Heart left ventricle (tissue), 16 donors: ENCODE measurements around the gene XRN2. TPM values are rescaled to one million over a fixed set of nuclear protein-coding genes. Genes with fewer than 3 reads are reported as not detected.

Experiments used
- ATAC-seq, 4 donors: fragments of 200-7000 bp; cut with Tn5 transposase; one replicate each; pipeline ENCODE4 v1.9.1; 2020 to 2022; ENCODE audit warnings: moderate library complexity in 4 of 4, mild to moderate bottlenecking in 3 of 4, moderate number of reproducible peaks in 1 of 4
- DNase-seq, 5 donors: peaks; one replicate each; pipeline ENCODE4 v3.0.0-alpha.2; 2020
- H3K27ac ChIP-seq, 12 donors: fragments of 200-600 bp; sonication (generic) in 4 of 12; one replicate each; pipeline versions ENCODE4 v1.5.0 to v1.8.0; 2016 to 2022; ENCODE audit warnings: mild to moderate bottlenecking in 2 of 12
- H3K27me3 ChIP-seq, 9 donors: fragments of 200-600 bp; sonication (generic) in 2 of 9; one replicate each; pipeline versions ENCODE4 v1.5.1 to v1.8.0; 2016 to 2022; ENCODE audit warnings: mild to moderate bottlenecking in 3 of 9
- H3K36me3 ChIP-seq, 9 donors: fragments of 200-600 bp; sonication (generic) in 2 of 9; one replicate each; pipeline versions ENCODE4 v1.5.0 to v1.8.0; 2018 to 2022; ENCODE audit warnings: mild to moderate bottlenecking in 2 of 9
- H3K4me1 ChIP-seq, 12 donors: fragments of 200-600 bp; sonication (generic) in 4 of 12; one replicate each; pipeline versions ENCODE4 v1.5.0 to v1.8.0; 2016 to 2022; ENCODE audit warnings: mild to moderate bottlenecking in 3 of 12
- H3K4me3 ChIP-seq, 12 donors: fragments of 200-600 bp; sonication (generic) in 4 of 12; one replicate each; pipeline versions ENCODE4 v1.5.0 to v1.8.0; 2017 to 2022; ENCODE audit warnings: mild to moderate bottlenecking in 9 of 12, moderate library complexity in 4 of 12
- H3K9me3 ChIP-seq, 12 donors: fragments of 200-600 bp; sonication (generic) in 4 of 12; one replicate each; pipeline versions ENCODE4 v1.5.0 to v1.8.0; 2016 to 2022; ENCODE audit warnings: mild to moderate bottlenecking in 1 of 12
- POLR2A ChIP-seq, 2 donors: fragments of 450-650 bp; IDR thresholded peaks; one replicate each; pipeline ENCODE4 v1.6.1; 2017; ENCODE audit warnings: antibody characterized with exemption in 2 of 2, mild to moderate bottlenecking in 2 of 2, moderate library complexity in 2 of 2
- WGBS, 4 donors: extraction: QIAGEN DNeasy Blood & Tissue Kit in 2 of 4; methylation state at CpG; one replicate each; pipeline versions ENCODE4 v1.1.5 to v1.1.7; 2013 to 2018; 5-methylcytosine and 5-hydroxymethylcytosine counted together
- intact Hi-C, 10 donors: fragments of 100-400 bp; cut with DNase I; formaldehyde crosslinking; loops; one replicate each; pipeline versions ENCODE4 v1.11.1 to v1.14.2; 2022
- polyA plus RNA-seq, 2 donors: library from polyadenylated mRNA; stranded (reverse); fragments of 200-250 nt; gene quantifications; one replicate each; pipeline ENCODE4 v1.2.3, GENCODE V29; 2013
- total RNA-seq, 9 donors: library from RNA; depleted of rRNA in 2 of 9; stranded (reverse); fragments of >200 nt in 2 of 9; fragmentation: NEBNext Ultra II Directional in 3 of 9; extraction: Animal tissue kit (Norgen Biotek cat#: 25700) in 3 of 9; gene quantifications; one replicate each; pipeline versions ENCODE4 v1.1.0 to v1.2.4, GENCODE V29; 2016 to 2023
- TF ChIP-seq, protein P1 (sequence below), 12 donors: fragments of 200-600 bp; sonication (generic) in 4 of 12; IDR thresholded peaks; one replicate each; pipeline versions ENCODE4 v1.5.0 to v1.8.0; 2018 to 2022; ENCODE audit warnings: antibody characterized with exemption in 12 of 12, mild to moderate bottlenecking in 5 of 12
- donor health status: ischemic (EF 13 %, LVEDD 7.1; RV severe dilation, severe dysfunction).
- donor health status: healthy with polysubstance abuse.
- donor health status: DM: no; HTN: yes; CAD: no.
- donor health status: DM: no; HTN: no; CAD: no.
- donor health status: ischemic (EF 25% LVEDD 6.9; RV normal size, moderate dysfunction).
- donor health status: ischemic (EF 25% LVEDD 5.7; RV mildly dilated, moderate dysfunction).
- donor health status: healthy.
- donor health status: DM: yes; HTN: yes; CAD: no.
- donor health status: ischemic (EF 35%, LVEDD 5.7; RV mildly dilated, moderate dysfunction).
- donor health status: nonischemic (EF 11% LVEDD 7.7; RV severe dilation, severe dysfunction).
- donor health status: DM: yes; HTN: yes; CAD: no.
- donor health status: PGD.
- donor health status: ischemic (EF 29% LVEDD 5.4; RV normal size, mild dysfunction).
- donor health status: nonischemic (EF 23%, LVEDD 6.1; RV moderate dilation, normal function).

The XRN2 gene
- total and polyA plus RNA-seq, 11 donors = 6.2 to 48.3 (median 33.2) TPM

DNA sequence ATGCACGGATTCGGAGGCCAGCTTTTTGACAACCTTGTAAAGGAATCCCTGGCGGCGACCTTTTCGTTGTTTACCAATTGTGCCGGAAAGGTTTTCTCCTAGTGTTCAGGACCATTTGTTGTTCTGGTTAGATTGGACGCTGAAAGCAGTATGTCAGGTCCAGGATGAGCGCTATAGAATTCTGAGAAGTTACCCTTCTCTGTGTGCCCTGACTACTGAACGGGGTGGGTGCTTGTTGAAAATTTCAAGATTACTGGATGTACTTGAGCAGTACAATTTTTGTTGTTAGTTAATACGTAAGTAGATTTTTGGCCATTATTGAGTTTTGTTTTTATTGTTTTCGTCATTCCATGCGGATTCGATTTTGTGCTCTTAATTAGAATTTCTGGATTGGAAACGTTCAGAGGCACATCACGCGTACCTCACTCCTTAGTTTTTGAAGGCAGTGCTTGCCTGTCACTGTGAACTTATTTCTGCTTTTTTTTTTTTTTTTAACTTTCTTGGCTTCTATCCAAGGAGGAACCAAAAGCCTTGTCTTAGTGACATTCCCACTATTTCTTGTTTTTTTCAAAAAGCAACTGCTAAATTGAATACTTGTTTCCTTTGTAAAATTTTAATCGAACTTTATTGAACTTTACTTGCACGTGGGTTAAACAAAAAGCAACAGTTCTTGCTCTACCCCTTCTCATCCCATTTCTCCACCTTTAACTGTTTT is 898 bp downstream of the XRN2 start:
- Histone ChIP-seq H3K4me3 (peak overlapping the region; percentile 75 to 100 (median 92)), H3K27me3 (no peaks in the 10 kb centered on the region), H3K27ac (peak overlapping the region; percentile 90 to 100 (median 96)), H3K36me3 (peaks cover 0 to 8% (median 0%) of the 10 kb centered on the region in 9 donors), H3K9me3 (peaks cover 0 to 4% (median 0%) of the 10 kb centered on the region in 12 donors), H3K4me1 (peaks cover 0 to 31% (median 17%) of the 10 kb centered on the region in 12 donors)
- WGBS, 4 donors = 1 to 2% (median 2%) methylated on average over 18 of the region's 18 CpGs
- intact Hi-C loops = loop anchor here in 1 of 10 donors (5.0 to 10.0 kb wide), 2 partner anchors 67 to 179 kb away; partner anchors contain the start of gene KIZ
- no peak for TF ChIP-seq POLR2A (IDR thresholded peaks at IDR 0.05)
- TF ChIP-seq, protein P1, sequence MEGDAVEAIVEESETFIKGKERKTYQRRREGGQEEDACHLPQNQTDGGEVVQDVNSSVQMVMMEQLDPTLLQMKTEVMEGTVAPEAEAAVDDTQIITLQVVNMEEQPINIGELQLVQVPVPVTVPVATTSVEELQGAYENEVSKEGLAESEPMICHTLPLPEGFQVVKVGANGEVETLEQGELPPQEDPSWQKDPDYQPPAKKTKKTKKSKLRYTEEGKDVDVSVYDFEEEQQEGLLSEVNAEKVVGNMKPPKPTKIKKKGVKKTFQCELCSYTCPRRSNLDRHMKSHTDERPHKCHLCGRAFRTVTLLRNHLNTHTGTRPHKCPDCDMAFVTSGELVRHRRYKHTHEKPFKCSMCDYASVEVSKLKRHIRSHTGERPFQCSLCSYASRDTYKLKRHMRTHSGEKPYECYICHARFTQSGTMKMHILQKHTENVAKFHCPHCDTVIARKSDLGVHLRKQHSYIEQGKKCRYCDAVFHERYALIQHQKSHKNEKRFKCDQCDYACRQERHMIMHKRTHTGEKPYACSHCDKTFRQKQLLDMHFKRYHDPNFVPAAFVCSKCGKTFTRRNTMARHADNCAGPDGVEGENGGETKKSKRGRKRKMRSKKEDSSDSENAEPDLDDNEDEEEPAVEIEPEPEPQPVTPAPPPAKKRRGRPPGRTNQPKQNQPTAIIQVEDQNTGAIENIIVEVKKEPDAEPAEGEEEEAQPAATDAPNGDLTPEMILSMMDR (IDR thresholded peaks at IDR 0.05) = no peak
- DNase-seq = no peak
- peak; percentile 2 to 15 (median 6) for ATAC-seq

DNA sequence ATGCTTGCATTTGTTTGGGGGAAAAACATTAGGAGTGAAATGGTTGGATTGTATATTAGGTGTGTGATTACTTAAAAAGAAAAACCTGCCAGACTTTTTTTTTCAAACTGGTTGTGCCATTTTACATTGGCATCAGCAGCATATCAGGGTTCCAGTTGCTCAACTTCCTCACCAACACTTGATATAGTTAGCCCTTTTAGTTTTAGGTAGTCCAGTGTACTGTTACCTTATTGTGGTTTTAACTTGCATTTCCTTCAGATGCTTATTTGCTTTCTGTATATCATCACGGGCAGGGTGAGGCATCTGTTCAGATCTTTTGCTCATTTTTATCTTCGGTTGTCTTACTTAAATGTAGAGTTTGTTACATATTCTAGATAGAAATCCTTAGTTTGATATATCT is 5.2 kb downstream of the XRN2 start:
- Histone ChIP-seq H3K9me3 (peaks cover 0 to 4% (median 0%) of the 10 kb centered on the region in 12 donors), H3K27me3 (no peaks in the 10 kb centered on the region), H3K4me3 (no peak overlapping the region), H3K4me1 (peaks cover 4 to 67% (median 29%) of the 10 kb centered on the region in 12 donors), H3K27ac (no peak overlapping the region), H3K36me3 (peaks cover 0 to 8% (median 0%) of the 10 kb centered on the region in 9 donors)
- TF ChIP-seq, protein P1 (IDR thresholded peaks at IDR 0.05) = no peak
- TF ChIP-seq POLR2A (IDR thresholded peaks at IDR 0.05) = no peak
- 48 to 99% (median 97%) methylated on average over 2 of the region's 2 CpGs for WGBS, 4 donors
- no peak for DNase-seq
- ATAC-seq = no peak
- intact Hi-C loops = loop anchor here in 2 of 10 donors (5.0 to 10.0 kb wide), 2 partner anchors 181 to 184 kb away; partner anchors contain the start of gene KIZ (in 2 of the 2)

DNA sequence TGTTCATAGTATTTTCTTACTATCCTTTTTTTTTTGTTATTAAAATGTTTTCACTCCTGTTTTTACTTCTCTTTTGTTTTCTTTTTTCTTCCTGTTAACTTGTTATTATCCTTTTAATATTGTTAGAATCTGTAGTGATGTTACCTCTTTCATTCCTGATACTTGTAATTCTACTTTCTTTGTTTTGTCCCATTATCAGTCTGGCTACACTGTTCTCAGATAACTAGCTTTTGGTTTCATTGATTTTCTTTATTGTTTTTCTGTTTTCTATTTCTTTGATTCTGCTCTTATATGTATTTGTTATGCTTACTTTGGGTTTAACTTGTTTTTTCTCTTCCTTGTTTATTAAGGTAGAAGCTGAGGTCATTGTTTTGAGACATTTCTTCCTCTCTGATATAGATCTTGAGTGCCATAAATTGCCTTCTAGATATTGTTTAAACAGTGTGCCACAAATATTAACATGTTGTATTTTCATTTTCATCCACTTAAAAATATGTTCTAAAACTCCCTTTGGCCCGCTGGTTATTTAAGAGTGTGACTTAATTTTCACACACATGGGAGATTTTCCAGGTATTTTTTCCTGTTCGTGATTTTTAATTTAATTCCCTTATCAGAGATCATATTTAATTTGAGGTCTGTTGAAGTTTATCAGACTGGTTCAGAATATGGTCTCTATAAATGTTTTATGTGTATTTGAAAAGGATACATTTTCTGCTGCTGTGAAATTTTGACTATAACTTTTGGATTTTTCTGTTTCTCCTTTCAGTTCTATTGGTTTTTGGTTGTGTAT is 6.7 kb downstream of the XRN2 start:
- ATAC-seq = no peak
- no peak for DNase-seq
- Histone ChIP-seq H3K27me3 (no peaks in the 10 kb centered on the region), H3K27ac (no peak overlapping the region), H3K36me3 (peaks cover 0 to 8% (median 0%) of the 10 kb centered on the region in 9 donors), H3K9me3 (peaks cover 0 to 4% (median 0%) of the 10 kb centered on the region in 12 donors), H3K4me3 (no peak overlapping the region), H3K4me1 (peaks cover 0 to 72% (median 27%) of the 10 kb centered on the region in 12 donors)
- no peak for TF ChIP-seq POLR2A (IDR thresholded peaks at IDR 0.05)
- TF ChIP-seq, protein P1 (IDR thresholded peaks at IDR 0.05) = no peak
- WGBS, 4 donors = 46 to 59% (median 52%) methylated on average over 2 of the region's 2 CpGs
- intact Hi-C loops = loop anchor here in 2 of 10 donors (5.0 to 10.0 kb wide), 2 partner anchors 183 to 185 kb away; partner anchors contain the start of gene KIZ (in 2 of the 2)
